ENCODE measurements around the gene RNF113A. TPM values are rescaled to one million over a fixed set of nuclear protein-coding genes. Genes with fewer than 3 reads are reported as not detected.
"Not testable (repeated sequence)": the region's sequence is repeated elsewhere in the genome, so short reads cannot be mapped to it uniquely, and the experiment has no call there.

The RNF113A gene
- 17.0 TPM for polyA plus RNA-seq
- long read RNA-seq, donor 1, transcript RNF113A-201 (1 exons, 1,353 nt): major isoform, 8 of 8 reads
- long read RNA-seq, donor 1, partial matches to known transcripts: 0 of 8 reads
- long read RNA-seq, donor 1, other reads (novel, unspliced or antisense): 0 of 8 reads
- long read RNA-seq, donor 2, transcript RNF113A-201 (1 exons, 1,353 nt): major isoform, 21 of 21 reads
- long read RNA-seq, donor 2, partial matches to known transcripts: 0 of 21 reads
- long read RNA-seq, donor 2, other reads (novel, unspliced or antisense): 0 of 21 reads
- long read RNA-seq, donor 3, transcript RNF113A-201 (1 exons, 1,353 nt): major isoform, 29 of 29 reads
- long read RNA-seq, donor 3, partial matches to known transcripts: 0 of 29 reads
- long read RNA-seq, donor 3, other reads (novel, unspliced or antisense): 0 of 29 reads
- long read RNA-seq, donor 4, partial matches to known transcripts: 0 of 1 reads
- long read RNA-seq, donor 4, other reads (novel, unspliced or antisense): 0 of 1 reads
- long read RNA-seq, donor 5, transcript RNF113A-201 (1 exons, 1,353 nt): major isoform, 7 of 7 reads
- long read RNA-seq, donor 5, partial matches to known transcripts: 0 of 7 reads
- long read RNA-seq, donor 5, other reads (novel, unspliced or antisense): 0 of 7 reads
- long read RNA-seq, donor 6, transcript RNF113A-201 (1 exons, 1,353 nt): major isoform, 20 of 20 reads
- long read RNA-seq, donor 6, partial matches to known transcripts: 0 of 20 reads
- long read RNA-seq, donor 6, other reads (novel, unspliced or antisense): 0 of 20 reads
- long read RNA-seq, donor 7, transcript RNF113A-201 (1 exons, 1,353 nt): major isoform, 13 of 13 reads
- long read RNA-seq, donor 7, partial matches to known transcripts: 0 of 13 reads
- long read RNA-seq, donor 7, other reads (novel, unspliced or antisense): 0 of 13 reads
- long read RNA-seq, donor 8, transcript RNF113A-201 (1 exons, 1,353 nt): major isoform, 36 of 36 reads
- long read RNA-seq, donor 8, partial matches to known transcripts: 0 of 36 reads
- long read RNA-seq, donor 8, other reads (novel, unspliced or antisense): 0 of 36 reads
- long read RNA-seq, donor 9, transcript RNF113A-201 (1 exons, 1,353 nt): major isoform, 21 of 21 reads
- long read RNA-seq, donor 9, partial matches to known transcripts: 0 of 21 reads
- long read RNA-seq, donor 9, other reads (novel, unspliced or antisense): 0 of 21 reads
- long read RNA-seq, donor 10, transcript RNF113A-201 (1 exons, 1,353 nt): major isoform, 24 of 24 reads
- long read RNA-seq, donor 10, partial matches to known transcripts: 0 of 24 reads
- long read RNA-seq, donor 10, other reads (novel, unspliced or antisense): 0 of 24 reads
- long read RNA-seq, donor 11, transcript RNF113A-201 (1 exons, 1,353 nt): major isoform, 17 of 17 reads
- long read RNA-seq, donor 11, partial matches to known transcripts: 0 of 17 reads
- long read RNA-seq, donor 11, other reads (novel, unspliced or antisense): 0 of 17 reads

DNA sequence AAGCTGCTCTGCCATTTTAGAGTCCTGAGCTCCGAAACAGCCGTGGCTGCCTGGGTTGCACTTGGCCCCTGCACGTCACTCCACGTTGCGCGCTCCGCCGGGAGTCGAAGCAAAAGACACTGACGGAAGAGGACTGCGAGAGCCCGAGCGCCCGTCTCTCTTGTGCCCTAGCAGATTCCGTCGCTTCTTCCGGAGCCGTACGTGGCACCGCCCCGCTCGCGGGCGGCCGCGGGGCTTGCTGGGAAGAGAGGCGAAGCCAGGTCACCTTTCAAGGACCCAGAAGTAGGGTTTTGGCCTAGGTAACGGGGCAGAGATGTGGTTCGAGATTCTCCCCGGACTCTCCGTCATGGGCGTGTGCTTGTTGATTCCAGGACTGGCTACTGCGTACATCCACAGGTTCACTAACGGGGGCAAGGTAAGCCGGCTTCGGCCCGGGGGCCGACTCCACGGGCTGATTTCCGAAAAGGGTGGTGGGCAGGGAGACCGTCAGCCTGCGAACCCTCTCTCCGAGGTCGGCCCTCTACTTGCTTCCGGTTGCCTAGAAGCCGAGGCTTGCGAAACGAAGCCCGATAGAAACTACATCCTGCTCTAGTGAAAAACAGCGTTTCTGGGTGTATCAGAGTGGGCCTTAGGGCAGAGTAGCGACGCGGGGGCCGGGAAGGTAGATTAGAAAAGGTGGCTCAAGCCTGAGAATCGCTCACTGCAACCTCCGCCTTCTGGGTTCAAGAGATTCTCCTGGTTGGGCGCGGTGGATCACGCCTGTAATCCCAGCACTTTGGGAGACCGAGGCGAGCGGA lies at the start of gene RNF113A, which contains the start of gene NDUFA1:
RNF113A (minus strand) TSS at position 135 of the 797 bp plus-strand sequence; CDS start at position 15, 120 bp downstream.
NDUFA1 (plus strand) TSS at position 234 of the 797 bp plus-strand sequence; CDS start at position 314, 80 bp downstream.
- no CpG with 5 or more reads among the region's 62 CpGs for WGBS (ENCODE audit: insufficient coverage, low lambda C conversion rate)
- peak; percentile 88 to 92 for DNase-seq
- peaks cover 2% of the 10 kb centered on the region for H3K4me1 ChIP-seq (ENCODE audit: control insufficient read depth, insufficient read depth, low read length)

DNA sequence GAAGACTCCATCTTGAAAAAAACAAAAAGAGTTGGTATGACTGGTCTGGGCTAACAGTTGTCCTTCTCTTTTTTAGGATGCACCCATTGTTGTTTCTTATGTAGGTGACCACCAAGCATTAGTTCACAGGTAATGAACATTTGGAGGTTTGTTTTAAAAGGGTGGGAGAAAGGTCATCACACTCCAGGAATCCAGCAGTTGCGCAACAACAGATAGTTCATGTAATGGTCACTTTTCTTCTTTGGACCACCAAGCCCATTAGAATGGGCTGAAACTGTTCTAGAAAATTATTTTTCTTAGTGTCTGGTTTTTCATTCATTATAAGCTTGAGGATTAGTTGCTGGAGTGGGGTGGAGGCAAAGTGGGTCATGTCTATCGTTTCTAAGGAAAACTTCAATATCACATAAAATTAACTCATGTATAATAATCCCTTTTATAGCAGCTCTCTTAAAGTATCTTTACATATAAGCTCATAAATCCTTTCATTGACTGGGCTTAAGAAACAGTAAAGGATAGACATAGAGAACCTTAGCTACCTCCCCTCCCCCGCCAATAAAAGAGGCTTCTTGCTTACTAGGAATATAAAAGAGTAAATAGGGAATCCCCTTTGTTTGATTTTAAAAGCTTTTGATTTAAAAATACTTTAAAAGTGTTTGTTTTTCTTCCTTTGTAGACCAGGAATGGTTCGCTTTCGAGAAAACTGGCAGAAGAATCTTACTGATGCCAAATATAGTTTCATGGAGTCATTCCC lies 48.5 kb upstream of the RNF113A start:
- no peaks in the 10 kb centered on the region for H3K4me1 ChIP-seq (ENCODE audit: control insufficient read depth, insufficient read depth, low read length)
- WGBS (ENCODE audit: insufficient coverage, low lambda C conversion rate): 100% methylated on average over 1 of the region's 5 CpGs
- H3K4me3 ChIP-seq (ENCODE audit: low read length): no peak overlapping the region
- peaks cover 2% of the 10 kb centered on the region for H3K36me3 ChIP-seq (ENCODE audit: control insufficient read depth, insufficient read depth, low read length)
- no peak overlapping the region for H3K27ac ChIP-seq (ENCODE audit: low read length)
- H3K27me3 ChIP-seq (ENCODE audit: control insufficient read depth, insufficient read depth, low read length): no peaks in the 10 kb centered on the region
- no peak for DNase-seq
- no peaks in the 10 kb centered on the region for H3K9me3 ChIP-seq (ENCODE audit: control insufficient read depth, low read depth, low read length)

More for the DNA sequence above, at the start of gene RNF113A, which contains the start of gene NDUFA1:
- peak within 1 kb of the TSS; percentile 95 for H3K27ac ChIP-seq (ENCODE audit: low read length)
- H3K36me3 ChIP-seq (ENCODE audit: control insufficient read depth, insufficient read depth, low read length): peaks cover 5% of the 10 kb centered on the region
- H3K9me3 ChIP-seq (ENCODE audit: control insufficient read depth, low read depth, low read length): no peaks in the 10 kb centered on the region
- peak within 1 kb of the TSS; percentile 85 for H3K4me3 ChIP-seq (ENCODE audit: low read length)
- H3K27me3 ChIP-seq (ENCODE audit: control insufficient read depth, insufficient read depth, low read length): no peaks in the 10 kb centered on the region

DNA sequence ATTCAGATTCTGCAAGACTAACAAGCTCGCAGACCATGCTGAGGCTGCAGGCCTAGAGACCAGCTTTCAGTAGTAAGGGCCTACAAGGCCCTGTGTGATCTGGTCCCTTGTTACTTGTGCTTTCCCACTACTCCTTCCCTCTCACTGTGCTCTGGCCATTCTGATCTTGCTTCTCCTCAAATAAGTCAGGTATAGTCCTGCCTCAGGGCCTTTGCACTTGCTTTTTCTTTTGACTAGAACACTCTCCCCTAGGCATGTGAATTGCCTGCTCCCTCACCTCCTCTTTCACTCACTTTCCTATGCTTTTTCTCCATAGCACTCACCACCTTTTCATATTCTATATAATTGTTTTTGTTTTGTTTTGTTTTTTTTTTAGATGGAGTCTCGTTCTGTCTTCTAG lies 46.3 kb upstream of the RNF113A start:
- Histone ChIP-seq H3K4me3 (ENCODE audit: low read length) (no peak overlapping the region), H3K4me1 (ENCODE audit: control insufficient read depth, insufficient read depth, low read length) (no peaks in the 10 kb centered on the region)
- WGBS (ENCODE audit: insufficient coverage, low lambda C conversion rate): no CpG with 5 or more reads among the region's 2 CpGs

DNA sequence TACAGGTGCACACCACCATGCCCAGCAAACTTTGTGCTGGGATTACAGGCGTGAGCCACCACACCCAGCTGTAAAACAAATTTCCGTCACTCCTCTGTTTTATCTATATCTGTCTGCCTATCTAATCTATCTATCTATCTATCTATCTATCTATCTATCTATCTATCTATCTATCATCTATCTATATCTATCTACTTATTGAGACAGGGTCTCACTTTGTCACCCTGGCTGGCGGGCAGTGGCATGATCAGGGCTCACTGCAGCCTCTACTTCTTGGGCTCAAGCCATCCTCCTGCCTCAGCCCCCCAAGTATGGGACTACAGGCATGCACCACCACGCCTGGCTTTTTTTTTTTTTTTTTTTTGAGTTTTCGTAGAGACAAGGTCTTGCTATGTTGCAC lies 44.8 kb upstream of the RNF113A start:
- no peak for DNase-seq
- H3K4me1 ChIP-seq (ENCODE audit: control insufficient read depth, insufficient read depth, low read length): no peaks in the 10 kb centered on the region
- no peak overlapping the region for H3K27ac ChIP-seq (ENCODE audit: low read length)
- no peak overlapping the region for H3K4me3 ChIP-seq (ENCODE audit: low read length)
- WGBS (ENCODE audit: insufficient coverage, low lambda C conversion rate): 67% methylated on average over 1 of the region's 5 CpGs
- H3K9me3 ChIP-seq (ENCODE audit: control insufficient read depth, low read depth, low read length): no peaks in the 10 kb centered on the region
- no peaks in the 10 kb centered on the region for H3K36me3 ChIP-seq (ENCODE audit: control insufficient read depth, insufficient read depth, low read length)
- H3K27me3 ChIP-seq (ENCODE audit: control insufficient read depth, insufficient read depth, low read length): no peaks in the 10 kb centered on the region

More for the DNA sequence above, 46.3 kb upstream of the RNF113A start:
- Histone ChIP-seq H3K36me3 (ENCODE audit: control insufficient read depth, insufficient read depth, low read length) (no peaks in the 10 kb centered on the region), H3K27ac (ENCODE audit: low read length) (no peak overlapping the region), H3K27me3 (ENCODE audit: control insufficient read depth, insufficient read depth, low read length) (no peaks in the 10 kb centered on the region), H3K9me3 (ENCODE audit: control insufficient read depth, low read depth, low read length) (no peaks in the 10 kb centered on the region)
- no peak for DNase-seq

DNA sequence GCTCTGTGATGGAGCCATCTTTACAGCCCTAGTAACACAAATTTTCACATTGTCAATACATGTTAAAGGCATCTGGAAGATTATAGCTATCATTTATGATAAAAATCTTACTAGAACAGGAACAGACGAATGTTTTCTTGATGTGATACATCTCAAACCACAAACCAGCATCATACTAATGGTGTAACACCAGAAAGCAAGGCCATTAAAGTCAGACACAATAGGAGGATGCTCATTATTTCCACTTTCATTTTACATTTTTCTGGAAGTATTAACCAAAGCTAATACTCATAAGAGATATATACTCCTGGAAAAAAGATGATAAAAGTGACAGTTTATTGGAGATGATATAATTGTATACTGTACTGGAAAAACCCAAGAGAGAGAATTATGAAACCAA lies 29.4 kb upstream of the RNF113A start:
- DNase-seq: no peak
- no peaks in the 10 kb centered on the region for H3K27me3 ChIP-seq (ENCODE audit: control insufficient read depth, insufficient read depth, low read length)
- no peaks in the 10 kb centered on the region for H3K9me3 ChIP-seq (ENCODE audit: control insufficient read depth, low read depth, low read length)
- no peaks in the 10 kb centered on the region for H3K36me3 ChIP-seq (ENCODE audit: control insufficient read depth, insufficient read depth, low read length)
- no peaks in the 10 kb centered on the region for H3K4me1 ChIP-seq (ENCODE audit: control insufficient read depth, insufficient read depth, low read length)
- WGBS (ENCODE audit: insufficient coverage, low lambda C conversion rate): no CpG with 5 or more reads among the region's 1 CpG
- no peak overlapping the region for H3K4me3 ChIP-seq (ENCODE audit: low read length)
- H3K27ac ChIP-seq (ENCODE audit: low read length): no peak overlapping the region

DNA sequence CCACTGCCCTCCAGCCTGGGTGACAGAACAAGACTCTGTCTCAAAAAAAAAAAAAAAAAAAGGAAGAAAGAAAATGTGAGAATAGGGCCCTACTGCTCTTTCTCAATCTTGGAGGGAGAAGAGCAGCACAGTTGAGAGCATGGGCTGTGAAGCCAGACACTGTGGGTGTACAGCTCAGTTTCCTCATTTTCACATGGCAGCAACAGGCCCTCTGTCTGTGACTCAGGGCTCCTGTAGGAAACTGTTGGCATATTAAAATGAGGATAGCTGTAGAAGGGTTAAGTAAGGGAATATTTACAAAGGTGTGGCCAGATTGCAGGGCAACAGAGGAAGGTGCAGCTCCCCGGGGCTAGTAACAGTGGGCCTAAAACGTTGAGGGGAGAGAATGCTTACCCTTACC lies 27.6 kb upstream of the RNF113A start:
- H3K27ac ChIP-seq (ENCODE audit: low read length): no peak overlapping the region
- WGBS (ENCODE audit: insufficient coverage, low lambda C conversion rate): no CpG with 5 or more reads among the region's 2 CpGs

DNA sequence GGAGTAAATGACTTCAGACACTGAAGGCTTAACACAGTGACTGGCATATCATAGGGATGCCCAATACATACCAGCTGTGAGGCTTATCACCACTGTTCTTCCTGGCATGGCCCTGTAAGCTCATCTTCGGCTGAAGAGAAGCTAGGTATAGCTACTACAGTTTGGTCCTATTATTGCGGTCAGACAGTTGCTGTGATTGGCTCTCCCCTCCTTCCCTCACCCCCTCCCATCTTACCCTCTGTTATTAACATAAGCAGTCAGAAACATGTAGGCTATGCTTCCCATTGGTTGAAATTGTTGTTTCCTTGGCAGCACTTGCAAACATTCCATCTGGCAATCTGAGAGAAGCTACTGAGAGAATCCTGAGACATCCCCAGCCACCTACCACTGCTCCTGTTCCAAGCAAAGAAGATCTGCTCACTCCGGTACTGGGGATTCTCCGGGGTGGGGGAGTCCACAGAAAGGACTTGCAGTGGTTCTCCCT lies 24.4 kb upstream of the RNF113A start, which contains the start of gene AKAP14:
AKAP14 (plus strand) TSS at position 51 of the 484 bp plus-strand sequence. CDS start 7,331 bp downstream, outside the sequence.
- H3K27me3 ChIP-seq (ENCODE audit: control insufficient read depth, insufficient read depth, low read length): no peaks in the 10 kb centered on the region
- H3K4me1 ChIP-seq (ENCODE audit: control insufficient read depth, insufficient read depth, low read length): no peaks in the 10 kb centered on the region
- no peak within 1 kb of the TSS for H3K4me3 ChIP-seq (ENCODE audit: low read length)
- H3K27ac ChIP-seq (ENCODE audit: low read length): no peak within 1 kb of the TSS
- H3K36me3 ChIP-seq (ENCODE audit: control insufficient read depth, insufficient read depth, low read length): no peaks in the 10 kb centered on the region
- no peaks in the 10 kb centered on the region for H3K9me3 ChIP-seq (ENCODE audit: control insufficient read depth, low read depth, low read length)
- no CpG with 5 or more reads among the region's 4 CpGs for WGBS (ENCODE audit: insufficient coverage, low lambda C conversion rate)
- peak in 1 of 2 donors; percentile 8 for DNase-seq

More for the DNA sequence above, 27.6 kb upstream of the RNF113A start:
- no peak overlapping the region for H3K4me3 ChIP-seq (ENCODE audit: low read length)
- H3K4me1 ChIP-seq (ENCODE audit: control insufficient read depth, insufficient read depth, low read length): no peaks in the 10 kb centered on the region
- H3K27me3 ChIP-seq (ENCODE audit: control insufficient read depth, insufficient read depth, low read length): no peaks in the 10 kb centered on the region
- DNase-seq: peak in 1 of 2 donors; percentile 12
- no peaks in the 10 kb centered on the region for H3K36me3 ChIP-seq (ENCODE audit: control insufficient read depth, insufficient read depth, low read length)
- no peaks in the 10 kb centered on the region for H3K9me3 ChIP-seq (ENCODE audit: control insufficient read depth, low read depth, low read length)

DNA sequence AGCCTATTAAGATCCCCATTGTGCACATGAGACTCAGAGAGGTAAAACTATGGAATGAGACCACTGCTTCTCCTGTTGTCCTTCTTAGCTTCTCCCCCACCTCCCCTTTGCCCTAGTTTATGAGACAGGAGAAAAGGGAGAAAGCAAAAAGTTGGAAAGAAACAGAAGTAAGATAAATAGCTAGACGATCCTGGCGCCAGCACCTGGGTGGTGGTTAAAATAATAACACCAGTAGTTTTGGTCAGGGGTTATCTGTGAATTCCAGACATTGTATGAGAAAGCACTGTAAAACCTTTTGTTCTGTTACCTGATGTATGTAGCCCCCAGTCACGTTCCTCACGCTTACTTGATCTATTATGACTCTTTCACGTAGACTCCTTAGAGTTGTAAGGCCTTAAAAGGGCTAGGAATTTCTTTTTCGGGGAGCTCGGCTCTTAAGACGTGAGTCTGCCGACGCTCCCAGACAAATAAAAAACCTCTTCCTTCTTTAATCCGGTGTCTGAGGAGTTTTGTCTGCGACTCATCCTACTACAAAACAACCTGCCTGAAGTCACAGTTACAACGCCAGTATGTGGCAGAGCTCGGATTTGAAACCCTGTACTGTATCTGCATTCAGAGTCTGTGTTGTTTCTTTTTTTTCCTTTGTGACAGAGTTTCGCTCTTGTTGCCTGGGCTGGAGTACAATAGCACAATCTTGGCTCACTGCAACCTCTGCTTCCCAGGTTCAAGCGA lies 20.6 kb upstream of the RNF113A start:
- H3K9me3 ChIP-seq (ENCODE audit: control insufficient read depth, low read depth, low read length); H3K27ac ChIP-seq (ENCODE audit: low read length); H3K27me3 ChIP-seq (ENCODE audit: control insufficient read depth, insufficient read depth, low read length); H3K4me3 ChIP-seq (ENCODE audit: low read length); H3K4me1 ChIP-seq (ENCODE audit: control insufficient read depth, insufficient read depth, low read length); H3K36me3 ChIP-seq (ENCODE audit: control insufficient read depth, insufficient read depth, low read length); DNase-seq: not testable (repeated sequence)
- WGBS (ENCODE audit: insufficient coverage, low lambda C conversion rate): 30% methylated on average over 2 of the region's 16 CpGs

Measured in large intestine (tissue), 12 donors.